ENCODE measurements around the gene EPS8L1.
"Not testable (repeated sequence)": the region's sequence is repeated elsewhere in the genome, so short reads cannot be mapped to it uniquely, and the experiment has no call there.

EPS8L1 gene

GRCh38 chr19:55050749-55051532, 24.7 kb upstream of the EPS8L1 start:
- no peak for DNase-seq

DNA sequence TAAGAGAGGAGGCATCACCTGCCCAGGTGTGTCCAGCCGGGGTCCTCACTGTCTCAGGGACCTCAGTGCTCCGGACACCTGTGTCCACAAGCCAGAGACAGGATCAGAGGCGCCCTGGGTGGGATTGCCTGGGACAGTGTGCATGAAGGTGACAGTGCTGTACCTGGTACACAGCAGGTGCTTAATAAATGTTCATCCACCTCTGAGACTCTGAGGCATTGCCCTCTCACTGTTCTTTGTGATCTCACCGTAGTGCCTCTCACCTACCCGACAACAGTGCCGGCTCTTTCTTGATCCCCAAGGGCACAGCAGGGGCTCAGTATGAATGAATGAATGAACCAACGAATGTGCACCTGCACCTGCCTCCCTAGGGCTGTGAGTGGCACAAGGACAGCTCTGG, 21.9 kb upstream of the EPS8L1 start:
- no peak for DNase-seq

GRCh38 chr19:55056827-55057226, 18.8 kb upstream of the EPS8L1 start:
- no peak for DNase-seq

DNA sequence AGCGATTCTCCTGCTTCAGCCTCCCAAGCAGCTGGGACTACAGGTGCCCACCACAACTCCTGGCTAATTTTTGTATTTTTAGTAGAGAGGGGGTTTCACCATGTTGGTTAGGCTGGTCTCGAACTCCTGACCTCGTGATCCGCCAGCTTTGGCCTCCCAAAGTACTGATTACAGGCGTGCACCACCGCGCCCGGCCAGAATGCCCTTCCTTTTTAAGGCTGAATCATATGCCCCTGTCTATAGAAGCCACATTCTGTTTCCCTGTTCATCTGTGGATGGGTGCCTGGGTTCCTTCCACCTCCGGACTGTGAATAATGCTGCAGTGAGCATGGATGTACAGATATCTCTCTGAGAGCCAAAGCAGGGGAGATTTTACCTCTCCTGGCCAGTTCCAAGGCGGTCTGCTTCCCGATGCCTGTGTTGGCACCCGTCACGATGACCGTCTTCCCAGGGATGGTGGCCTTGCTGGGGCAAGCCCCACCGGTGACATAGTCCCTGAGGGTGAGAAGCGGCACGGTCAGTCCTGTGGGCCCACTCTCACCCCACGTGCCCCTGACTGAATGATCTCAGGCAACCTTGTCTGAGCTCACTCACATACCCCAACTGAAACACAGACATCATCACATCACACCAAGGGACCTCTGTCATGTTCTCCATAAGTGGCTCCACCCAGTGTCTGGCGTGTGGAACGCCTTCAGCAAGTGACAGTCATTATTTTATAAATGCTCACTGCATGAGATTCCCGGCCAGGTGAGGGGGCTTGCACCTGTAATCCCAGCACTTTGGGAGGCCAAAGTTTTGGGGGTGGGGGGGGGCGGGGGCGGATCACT, 16.7 kb upstream of the EPS8L1 start:
- no peak for DNase-seq

DNA sequence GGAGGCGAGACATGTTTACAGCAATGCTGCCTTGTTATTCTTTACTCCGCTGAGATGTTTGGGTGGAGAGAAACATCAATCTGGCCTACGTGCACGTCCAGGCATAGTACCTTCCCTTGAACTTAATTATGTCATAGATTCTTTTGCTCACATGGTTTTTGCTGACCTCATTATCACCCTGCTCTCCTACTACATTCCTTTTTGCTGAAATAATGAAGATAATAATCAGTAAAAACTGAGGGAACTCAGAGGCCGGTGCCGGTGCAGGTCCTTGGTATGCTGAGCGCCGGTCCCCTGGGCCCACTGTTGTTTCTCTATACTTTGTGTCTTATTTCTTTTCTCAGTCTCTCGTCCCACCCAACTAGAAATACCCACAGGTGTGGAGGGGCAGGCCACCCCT, 15.4 kb upstream of the EPS8L1 start:
- DNase-seq: not testable (repeated sequence)

DNA sequence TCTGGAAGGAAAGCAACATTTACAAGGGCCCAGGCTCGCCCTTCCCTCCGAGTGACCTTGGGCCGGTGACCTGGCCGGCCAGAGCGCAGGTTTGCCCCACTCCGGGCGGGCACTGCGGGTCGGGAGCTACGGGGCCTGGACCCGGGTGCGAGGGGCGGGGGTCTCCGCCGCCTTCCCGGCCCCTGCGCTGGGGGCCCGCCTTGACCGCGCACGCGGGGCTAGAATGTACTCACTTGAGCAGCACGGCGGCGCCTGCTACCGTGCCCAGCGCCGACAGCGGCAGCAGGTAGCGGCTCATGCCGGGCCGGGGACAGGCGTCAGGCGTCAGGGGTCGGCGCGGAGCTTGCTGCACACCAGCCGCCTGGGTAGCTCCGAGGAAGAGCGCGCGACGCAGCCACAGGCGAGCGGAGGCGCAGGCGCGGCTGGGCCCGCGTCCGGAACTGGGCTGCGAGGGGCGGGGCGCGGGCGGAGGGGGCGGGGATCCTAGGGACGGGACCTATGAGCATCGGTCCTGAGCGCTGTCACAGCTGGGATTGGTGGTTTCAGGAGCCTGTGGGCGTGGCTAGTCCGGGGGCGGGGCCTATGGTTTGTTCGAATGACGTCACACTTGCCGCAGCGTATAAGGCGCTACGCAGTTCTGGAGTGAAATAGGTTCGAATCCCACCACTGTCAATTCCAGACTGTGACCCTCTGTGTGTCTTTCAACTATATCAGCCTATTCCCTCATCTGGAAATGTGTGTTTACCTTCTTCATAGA, 12.8 kb upstream of the EPS8L1 start, which contains the start of gene RDH13:
Gene RDH13 (minus strand): TSS at position 414 of the 757 bp plus-strand sequence. CDS start 116 bp downstream, at position 298.
- DNase-seq: peak; percentile 94

- no peak for DNase-seq
These were observed 12.2 kb upstream of the EPS8L1 start for GRCh38 chr19:55063492-55063843.

- not testable (repeated sequence) for DNase-seq
These were observed 10.2 kb upstream of the EPS8L1 start for GRCh38 chr19:55065516-55065915.

GRCh38 chr19:55066107-55066709, 9.5 kb upstream of the EPS8L1 start:
- DNase-seq: no peak

- DNase-seq: no peak
These were observed 7.8 kb upstream of the EPS8L1 start for GRCh38 chr19:55067869-55068268.

DNA sequence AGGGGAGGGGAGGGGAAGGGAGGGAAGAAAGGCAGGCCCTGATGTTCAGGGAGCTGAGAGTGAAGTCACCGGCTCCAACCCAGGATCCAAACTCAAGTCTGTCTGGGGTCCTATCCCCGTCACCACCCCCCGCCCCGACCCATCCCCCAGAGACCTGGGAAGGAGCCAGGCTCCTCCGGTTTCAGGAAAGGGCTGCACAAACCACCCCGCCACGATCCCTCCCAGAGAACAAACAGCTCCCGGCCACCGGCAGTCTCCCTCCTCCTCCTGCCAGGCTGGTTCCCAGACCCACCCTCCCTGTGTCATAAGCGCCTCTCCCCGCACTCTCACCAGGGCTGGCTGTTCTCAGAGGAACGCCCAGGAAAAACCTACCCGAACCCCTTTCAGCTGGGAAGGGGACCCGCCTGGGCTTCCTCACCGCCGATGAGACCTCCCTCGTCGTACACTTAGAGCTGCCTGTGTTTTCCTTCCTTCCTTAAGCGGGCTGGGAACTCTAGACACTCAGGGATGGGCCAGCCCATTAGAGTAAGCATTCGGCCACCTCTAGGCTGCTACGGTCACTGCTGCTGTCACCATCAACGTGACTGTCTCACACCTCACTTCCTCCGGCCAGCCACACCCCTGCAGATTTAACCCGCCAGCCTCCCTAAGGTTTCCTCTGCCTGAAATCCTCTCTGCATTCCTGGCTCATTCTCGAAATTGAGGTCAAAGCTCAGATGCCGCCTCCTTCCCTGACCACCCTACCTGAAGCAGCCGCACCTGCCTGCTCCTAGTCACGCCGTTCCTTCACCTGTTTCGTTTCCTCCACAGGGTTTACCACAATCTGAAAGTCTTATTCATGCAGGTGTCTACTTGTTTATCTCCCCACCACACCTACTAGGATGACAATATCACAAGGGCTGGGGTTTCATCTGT, 6.5 kb upstream of the EPS8L1 start:
- no peak for DNase-seq

GRCh38 chr19:55069865-55070197, 5.8 kb upstream of the EPS8L1 start:
- no peak for DNase-seq

- DNase-seq: no peak
These were observed 5.1 kb upstream of the EPS8L1 start for GRCh38 chr19:55070466-55071128.

- DNase-seq: no peak
These were observed 4.6 kb upstream of the EPS8L1 start for GRCh38 chr19:55071129-55071502.

DNA sequence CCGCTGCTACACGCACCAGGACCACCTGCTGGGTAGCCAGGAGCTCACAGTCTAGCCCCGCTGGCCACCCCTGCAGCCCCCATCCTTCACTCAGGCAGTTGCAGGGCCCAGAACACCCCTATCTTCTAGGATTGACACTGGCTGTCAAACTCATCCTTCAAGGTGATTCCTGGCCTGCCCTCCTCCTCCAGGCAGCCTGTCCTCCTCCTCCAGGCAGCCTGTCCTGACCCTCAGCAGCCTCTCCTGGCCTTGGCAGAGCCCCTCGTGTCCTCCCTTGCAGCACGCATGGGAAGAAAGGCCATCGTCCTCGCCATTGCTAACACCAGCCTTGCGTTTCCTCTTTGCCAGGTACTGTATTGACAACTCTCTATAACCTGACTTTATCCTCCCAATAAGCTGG, 3.8 kb upstream of the EPS8L1 start:
- DNase-seq: no peak

DNA sequence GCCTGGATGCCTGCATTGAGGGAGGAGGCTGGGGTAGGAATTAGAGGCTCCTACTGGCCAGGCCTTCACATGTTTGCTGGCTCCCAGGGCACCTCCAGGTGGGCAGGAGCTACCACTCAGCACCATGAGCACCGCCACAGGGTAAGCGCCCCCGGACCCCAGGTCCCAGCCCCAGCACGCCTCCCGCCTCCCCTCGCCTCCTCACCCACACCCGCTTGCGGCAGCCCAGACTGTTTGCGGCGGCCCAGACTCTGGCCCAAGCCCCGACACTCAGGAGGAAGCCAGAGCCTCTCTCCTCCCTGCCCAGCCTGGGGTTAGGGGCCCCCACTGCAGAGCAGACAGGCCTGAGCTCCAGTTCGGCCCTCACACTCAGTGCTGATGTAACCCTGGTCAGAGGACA, 652 bp downstream of the EPS8L1 start:
- no peak for DNase-seq

DNA sequence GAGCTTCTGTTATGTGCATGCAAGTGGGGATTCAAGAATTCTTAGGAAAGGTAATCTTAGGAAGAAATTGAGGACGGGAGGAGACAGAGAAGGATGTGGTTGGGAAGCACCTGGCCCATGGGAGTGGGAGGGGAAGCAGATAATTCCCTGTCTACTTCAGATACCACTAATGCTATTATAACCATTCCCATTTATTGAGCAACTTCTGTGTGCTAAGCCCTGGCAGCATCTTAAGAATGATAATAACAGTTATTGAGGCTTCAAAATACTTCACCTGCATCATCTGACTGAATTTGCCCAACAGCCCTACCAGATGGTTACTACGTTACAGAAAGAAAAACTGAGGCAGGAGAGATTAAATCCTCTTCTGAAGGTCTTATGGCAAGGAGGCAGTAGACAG, 1.4 kb downstream of the EPS8L1 start:
- DNase-seq: no peak

GRCh38 chr19:55078996-55079395, 3.3 kb downstream of the EPS8L1 start:
- DNase-seq: no peak

- no peak for DNase-seq
These were observed 3.9 kb downstream of the EPS8L1 start for GRCh38 chr19:55079400-55080038.

DNA sequence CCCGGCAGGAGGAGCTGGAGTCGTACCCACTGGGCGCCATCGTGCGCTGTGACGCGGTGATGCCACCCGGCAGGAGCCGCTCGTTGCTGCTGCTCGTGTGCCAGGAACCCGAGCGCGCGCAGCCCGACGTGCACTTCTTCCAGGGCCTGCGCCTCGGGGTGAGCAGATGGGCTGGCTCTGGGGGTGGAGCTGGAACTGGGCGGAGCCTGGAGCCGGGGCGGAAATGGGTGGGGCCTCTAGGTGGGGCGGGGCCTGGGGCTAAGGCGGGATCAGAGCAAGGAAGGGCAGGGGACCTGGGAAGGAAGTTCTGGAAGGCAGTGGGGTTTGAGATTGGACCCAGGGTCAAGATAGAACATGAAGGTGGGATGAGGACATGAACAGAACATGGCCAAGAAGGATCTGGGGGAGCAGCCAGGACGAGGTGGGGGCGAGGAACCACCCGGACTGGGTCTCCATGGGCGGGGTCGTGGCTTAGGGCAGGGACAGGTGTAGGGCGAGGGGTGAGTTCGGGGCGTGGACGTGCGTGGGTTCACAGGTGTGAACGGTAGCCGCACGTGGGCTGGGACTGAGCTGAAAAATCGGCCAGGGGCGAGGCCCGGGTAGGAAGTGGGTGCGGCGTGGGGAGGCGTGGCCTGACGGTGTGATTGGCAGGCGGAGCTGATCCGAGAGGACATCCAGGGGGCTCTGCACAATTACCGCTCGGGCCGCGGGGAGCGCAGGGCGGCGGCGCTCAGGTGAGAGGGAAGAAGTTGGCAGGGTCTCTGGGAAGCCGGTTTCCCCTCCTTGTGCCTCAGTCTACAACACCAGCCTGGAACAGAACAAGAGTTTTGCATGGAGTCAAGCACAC, 4.7 kb downstream of the EPS8L1 start:
- peak; percentile 92 for DNase-seq
